HG02885 (cell line): ENCODE results near the gene EIF3C.
"Not testable (repeated sequence)": the region's sequence is repeated elsewhere in the genome, so short reads cannot be mapped to it uniquely, and the experiment has no call there.

ENCODE experiments used
- ATAC-seq: cut with Tn5 transposase; IDR thresholded peaks from one replicate; pipeline ENCODE4 v1.9.1; 2021; ENCODE audit warnings: mild to moderate bottlenecking; ENCODE audit not compliant: unreplicated experiment, poor library complexity

EIF3C gene

GRCh38 chr16:28749997-28750465, 38.8 kb downstream of the EIF3C start:
- peak; percentile 89 for ATAC-seq

- not testable (repeated sequence) for ATAC-seq
Measured at GRCh38 chr16:28750469-28751067, 39.3 kb downstream of the EIF3C start.

GRCh38 chr16:28751487-28751886, 40.2 kb downstream of the EIF3C start, which contains the start of gene NPIPB9:
NPIPB9 (plus strand) TSS chr16:28751787.
- ATAC-seq = not testable (repeated sequence)

GRCh38 chr16:28781697-28782096, 70.4 kb downstream of the EIF3C start:
- not testable (repeated sequence) for ATAC-seq

- ATAC-seq = not testable (repeated sequence)
Measured at GRCh38 chr16:28782357-28782756, 71.1 kb downstream of the EIF3C start.
